HepG2 (cell line): Measurements from ENCODE around the gene UCN2. TPM values are rescaled to one million over a fixed set of nuclear protein-coding genes. Genes with fewer than 3 reads are reported as not detected.

ENCODE experiments used
- AKAP8 ChIP-seq: sonication (generic); formaldehyde crosslinking; IDR thresholded peaks from 2 replicates; pipeline ENCODE4 v1.5.1; 2020; ENCODE audit warnings: mild to moderate bottlenecking, missing genetic modification reagents
- CHD4 ChIP-seq: fragments of 200-600 bp; sonication (generic); IDR thresholded peaks from 2 replicates; pipeline ENCODE4 v1.7.0; 2017; ENCODE audit warnings: mild to moderate bottlenecking, low read length, borderline replicate concordance
- HNRNPH1 ChIP-seq: fragments of 200-400 bp; formaldehyde crosslinking; optimal IDR thresholded peaks from 2 replicates; pipeline ENCODE3; 2017; ENCODE audit warnings: mild to moderate bottlenecking, low read depth, low read length
- KLF6 ChIP-seq: IDR thresholded peaks from 2 replicates; pipeline ENCODE4 v1.8.0; 2016; ENCODE audit warnings: missing biosample characterization, missing genetic modification reagents
- NCOR1 ChIP-seq: fragments of 200-600 bp; sonication (generic); IDR thresholded peaks from 2 replicates; pipeline ENCODE4 v1.7.0; 2017; ENCODE audit warnings: antibody characterized with exemption, low read length, borderline replicate concordance
- RARG ChIP-seq: sonication (generic); formaldehyde crosslinking; IDR thresholded peaks from 2 replicates; pipeline ENCODE4 v1.4.0; 2020; ENCODE audit warnings: low read depth, mild to moderate bottlenecking, missing genetic modification reagents
- REL ChIP-seq: sonication (generic); formaldehyde crosslinking; conservative IDR thresholded peaks from 2 replicates; pipeline ENCODE4 v1.8.0; 2022; ENCODE audit warnings: mild to moderate bottlenecking, missing genetic modification reagents, moderate library complexity
- RNF219 ChIP-seq: sonication (generic); formaldehyde crosslinking; IDR thresholded peaks from 2 replicates; pipeline ENCODE4 v1.5.0; 2020; ENCODE audit warnings: mild to moderate bottlenecking, missing genetic modification reagents
- SP140L ChIP-seq: sonication (generic); formaldehyde crosslinking; IDR thresholded peaks from 2 replicates; pipeline ENCODE4 v1.4.0; 2020; ENCODE audit warnings: missing genetic modification reagents, borderline replicate concordance
- STAT5B ChIP-seq: sonication (generic); formaldehyde crosslinking; IDR thresholded peaks from 2 replicates; pipeline ENCODE4 v1.4.0; 2020; ENCODE audit warnings: missing genetic modification reagents
- TIGD3 ChIP-seq: sonication (generic); formaldehyde crosslinking; IDR thresholded peaks from 2 replicates; pipeline ENCODE4 v1.5.1; 2020; ENCODE audit warnings: mild to moderate bottlenecking, missing genetic modification reagents, borderline replicate concordance
- XRCC5 ChIP-seq: fragments of 200-400 bp; formaldehyde crosslinking; optimal IDR thresholded peaks from 2 replicates; pipeline ENCODE3; 2017; ENCODE audit warnings: mild to moderate bottlenecking, low read length
- ZBTB21 ChIP-seq: sonication (generic); formaldehyde crosslinking; IDR thresholded peaks from 2 replicates; pipeline ENCODE4 v1.4.0; 2020; ENCODE audit warnings: missing genetic modification reagents
- ZNF121 ChIP-seq: sonication (generic); formaldehyde crosslinking; IDR thresholded peaks from 2 replicates; pipeline ENCODE4 v1.5.0; 2020; ENCODE audit warnings: mild to moderate bottlenecking, missing genetic modification reagents
- ZNF281 ChIP-seq: sonication (generic); formaldehyde crosslinking; IDR thresholded peaks from 2 replicates; pipeline ENCODE4 v1.4.0; 2020; ENCODE audit warnings: missing genetic modification reagents, borderline replicate concordance
- ZNF296 ChIP-seq: sonication (generic); formaldehyde crosslinking; conservative IDR thresholded peaks from 2 replicates; pipeline ENCODE4 v1.5.0; 2020; ENCODE audit warnings: mild to moderate bottlenecking, missing genetic modification reagents
- ZNF382 ChIP-seq: sonication (generic); formaldehyde crosslinking; IDR thresholded peaks from 2 replicates; pipeline ENCODE4 v1.5.0; 2020; ENCODE audit warnings: missing genetic modification reagents, mild to moderate bottlenecking, borderline replicate concordance
- ZNF530 ChIP-seq: sonication (generic); formaldehyde crosslinking; IDR thresholded peaks from 2 replicates; pipeline ENCODE4 v1.5.0; 2020; ENCODE audit warnings: low read depth, mild to moderate bottlenecking, missing genetic modification reagents
- ZNF563 ChIP-seq: sonication (generic); formaldehyde crosslinking; IDR thresholded peaks from 2 replicates; pipeline ENCODE4 v1.8.0; 2022; ENCODE audit warnings: mild to moderate bottlenecking, moderate library complexity, missing genetic modification reagents
- ZNF644 ChIP-seq: IDR thresholded peaks from 2 replicates; pipeline ENCODE4 v1.6.1; 2016; ENCODE audit warnings: low read depth
- polyA plus RNA-seq, 8 experiments: library from polyadenylated mRNA; depleted of rRNA in 3 of 8; stranded (reverse) in 7 of 8; unstranded in 1 of 8; fragments of >200 nt; fragmentation: Illumina TruSeq in 4 of 8; extraction: Trizol in 4 of 8; gene quantifications; 2 replicates each; pipeline versions ENCODE4 v1.2.1 to v1.2.3, GENCODE V29; 2011 to 2016; ENCODE audit warnings: low read depth in 4 of 8, missing spikeins in 1 of 8, mixed read lengths in 1 of 8; ENCODE audit not compliant: insufficient read depth in 1 of 8
- total RNA-seq, 5 experiments: library from RNA; depleted of rRNA; stranded (reverse); fragments of >200 nt; fragmentation: Illumina TruSeq; extraction: Trizol; gene quantifications; 2 replicates each; pipeline ENCODE4 v1.2.3, GENCODE V29; 2016; ENCODE audit warnings: low read depth in 1 of 5
- TF ChIP-seq, protein P1 (sequence below): sonication (generic); formaldehyde crosslinking; IDR thresholded peaks from 2 replicates; pipeline ENCODE4 v1.8.1; 2023; ENCODE audit warnings: mild to moderate bottlenecking, moderate library complexity, missing genetic modification reagents

UCN2 gene
- total and polyA plus RNA-seq, 2 of the 13 experiments (the other 11 are each of a cell fraction or from before 2014, with no cell fraction given), result 0.07 to 1.5 TPM

DNA sequence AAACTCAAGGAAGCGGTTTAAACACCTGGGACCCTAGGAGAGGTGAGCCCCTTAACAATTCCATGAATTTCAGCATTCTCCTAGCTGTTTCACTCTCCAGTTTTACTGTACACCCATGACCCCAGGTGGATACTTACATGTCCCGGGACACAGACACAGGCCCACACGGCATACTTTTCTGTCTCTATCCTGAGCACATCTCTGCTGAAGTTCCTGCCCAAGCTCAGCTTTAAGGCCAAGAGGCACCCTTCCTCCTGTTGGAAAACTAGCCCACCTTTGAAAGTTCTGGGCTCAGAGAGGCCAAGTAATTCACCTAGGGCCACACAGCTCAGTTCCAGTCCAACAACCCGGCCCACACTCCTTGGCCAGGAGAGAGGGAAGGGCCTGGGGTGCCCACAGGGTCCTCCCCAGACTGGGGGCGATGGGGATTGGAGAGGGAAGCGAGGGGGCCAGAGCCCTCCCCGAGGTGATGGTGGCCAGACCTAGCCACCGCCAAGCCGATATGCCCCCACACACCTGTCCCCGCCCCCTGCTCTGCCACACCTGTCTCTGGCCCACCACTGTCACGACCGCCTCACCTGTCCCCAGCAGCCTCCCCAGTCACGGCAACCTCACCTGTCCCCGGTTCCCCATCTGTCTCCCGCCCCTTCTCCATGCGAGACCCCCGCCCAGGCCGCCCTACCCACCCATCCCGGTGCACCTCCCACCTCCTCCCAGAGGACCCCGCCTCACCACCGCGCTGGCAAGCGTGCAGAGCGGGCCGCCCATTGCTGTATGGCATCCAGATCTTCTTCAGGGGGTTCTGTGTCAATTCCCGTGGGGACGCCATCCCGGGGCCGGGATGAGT, 7.4 kb downstream of the UCN2 start (continued):
- no peak for TF ChIP-seq ZNF281 (CRISPR knock-in tag)
- TF ChIP-seq ZNF563, result 0 out of 2 replicates have a peak, but pooled peaks have one; percentile 47
- TF ChIP-seq KLF6 (CRISPR knock-in tag), result 0 out of 2 replicates have a peak, but pooled peaks have one; percentile 8
- TF ChIP-seq STAT5B (CRISPR knock-in tag), result no peak
- no peak for TF ChIP-seq AKAP8 (CRISPR knock-in tag)
- no peak for TF ChIP-seq XRCC5
- no peak for TF ChIP-seq ZNF530
- TF ChIP-seq ZNF644 (CRISPR knock-in tag), result no peak
- TF ChIP-seq NCOR1, result no peak
- TF ChIP-seq RNF219, result no peak
- TF ChIP-seq HNRNPH1, result no peak
- no peak for TF ChIP-seq ZBTB21
- no peak; the same call in 1 of the 2 replicates for TF ChIP-seq TIGD3
- TF ChIP-seq, protein P1, sequence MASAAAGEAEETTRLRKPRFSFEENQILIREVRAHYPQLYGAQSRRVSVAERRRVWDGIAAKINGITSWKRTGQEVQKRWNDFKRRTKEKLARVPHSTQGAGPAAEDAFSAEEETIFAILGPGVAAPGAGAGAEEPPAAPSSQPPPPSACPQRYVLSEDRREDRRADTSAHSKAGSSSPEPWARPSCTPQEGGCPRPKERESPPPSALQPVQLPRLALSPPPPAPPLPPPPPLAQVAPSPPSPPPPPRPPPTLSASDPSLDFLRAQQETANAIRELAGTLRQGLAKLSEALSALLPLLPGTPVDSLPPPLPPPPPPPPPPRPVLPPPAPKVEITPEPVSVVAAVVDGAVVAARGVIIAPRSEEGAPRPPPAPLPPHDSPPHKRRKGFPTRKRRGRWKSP, result no peak
- TF ChIP-seq ZNF121, result peak; percentile 1; the same call in 1 of the 2 replicates
- TF ChIP-seq SP140L (CRISPR knock-in tag), result no peak
- TF ChIP-seq ZNF382 (CRISPR knock-in tag), result no peak
- no peak for TF ChIP-seq ZNF296
- TF ChIP-seq CHD4, result no peak
- no peak for TF ChIP-seq RARG
- no peak for TF ChIP-seq REL (CRISPR knock-in tag)
